Neural cell (in vitro differentiated cells): ENCODE data around the gene ZC3H12D. TPM values are rescaled to one million over a fixed set of nuclear protein-coding genes. Genes with fewer than 3 reads are reported as not detected.

ENCODE experiments used
- H2AFZ ChIP-seq: fragments of 200-600, 300-800 bp; sonication (generic), shearing (Covaris generic); 2 replicates; pipeline ENCODE4 v1.6.0; 2014; ENCODE audit warnings: low read depth, mild to moderate bottlenecking, antibody characterized with exemption, low read length, moderate library complexity
- H3F3A ChIP-seq: fragments of 200-600 bp; shearing (Covaris generic); 2 replicates; pipeline ENCODE4 v1.6.1; 2016; ENCODE audit warnings: mild to moderate bottlenecking, moderate library complexity, mixed read lengths, antibody characterized with exemption, low read length; ENCODE audit not compliant: insufficient read depth, poor library complexity, severe bottlenecking
- H3K27ac ChIP-seq: fragments of 200-600, 300-800 bp; sonication (generic), shearing (Covaris generic); 2 replicates; pipeline ENCODE4 v1.5.1; 2014; ENCODE audit warnings: mild to moderate bottlenecking, low read length, moderate library complexity
- H3K27me3 ChIP-seq: fragments of 300-800, 200-600 bp; sonication (generic), shearing (Covaris generic); 2 replicates; pipeline ENCODE4 v1.6.0; 2014; ENCODE audit warnings: mild to moderate bottlenecking, low read depth, low read length, moderate library complexity; ENCODE audit not compliant: insufficient read depth
- H3K36me3 ChIP-seq: fragments of 300-800, 200-600 bp; sonication (generic), shearing (Covaris generic); 2 replicates; pipeline ENCODE4 v1.5.1; 2014; ENCODE audit warnings: mild to moderate bottlenecking, antibody characterized with exemption, low read length, moderate library complexity; ENCODE audit not compliant: insufficient read depth
- H3K4me2 ChIP-seq: fragments of 300-800, 200-600 bp; sonication (generic), shearing (Covaris generic); 2 replicates; pipeline ENCODE4 v1.6.0; 2014; ENCODE audit warnings: mild to moderate bottlenecking, low read length
- H3K4me3 ChIP-seq: fragments of 300-800, 200-600 bp; sonication (generic), shearing (Covaris generic); 2 replicates; pipeline ENCODE4 v1.5.1; 2014; ENCODE audit warnings: mild to moderate bottlenecking, low read length, moderate library complexity
- H3K79me2 ChIP-seq: fragments of 200-600 bp; shearing (Covaris generic); replicated peaks from 2 replicates; pipeline ENCODE4 v1.6.0; 2014; ENCODE audit warnings: mild to moderate bottlenecking, low read length, moderate library complexity; ENCODE audit not compliant: insufficient read depth
- H3K9ac ChIP-seq: fragments of 300-800, 200-600 bp; sonication (generic), shearing (Covaris generic); 2 replicates; pipeline ENCODE4 v1.6.1; 2016; ENCODE audit warnings: mild to moderate bottlenecking, low read length, mixed read lengths
- H3K9me2 ChIP-seq: fragments of 200-600 bp; shearing (Covaris generic); 2 replicates; pipeline ENCODE4 v1.6.1; 2016; ENCODE audit warnings: mild to moderate bottlenecking, low read length, mixed read lengths; ENCODE audit not compliant: insufficient read depth
- H3K9me3 ChIP-seq: fragments of 200-600, 300-800 bp; sonication (generic), shearing (Covaris generic); 2 replicates; pipeline ENCODE4 v1.6.1; 2016; ENCODE audit warnings: mild to moderate bottlenecking, mixed run types, low read length, moderate library complexity, mixed read lengths
- H4K20me1 ChIP-seq: fragments of 200-600 bp; shearing (Covaris generic); 2 replicates; pipeline ENCODE4 v1.6.1; 2016; ENCODE audit warnings: mild to moderate bottlenecking, mixed run types; ENCODE audit not compliant: insufficient read depth
- EP300 ChIP-seq: fragments of 450-650 bp; conservative IDR thresholded peaks from 2 replicates; pipeline ENCODE4 v1.6.1; 2014; ENCODE audit warnings: antibody characterized with exemption, mild to moderate bottlenecking, moderate library complexity; ENCODE audit not compliant: poor library complexity, severe bottlenecking
- EZH2 ChIP-seq: fragments of 200-600, 300-800 bp; shearing (Covaris generic), sonication (generic); IDR thresholded peaks from 2 replicates; pipeline ENCODE4 v1.6.1; 2014; ENCODE audit warnings: antibody characterized with exemption, low read length, borderline replicate concordance, mild to moderate bottlenecking; ENCODE audit not compliant: insufficient read depth, poor library complexity, severe bottlenecking
- MXI1 ChIP-seq: fragments of 450-650 bp; conservative IDR thresholded peaks from 2 replicates; pipeline ENCODE4 v1.6.1; 2014; ENCODE audit warnings: antibody characterized with exemption, mild to moderate bottlenecking; ENCODE audit not compliant: poor library complexity, severe bottlenecking
- POLR2AphosphoS5 ChIP-seq: IDR thresholded peaks from 2 replicates; pipeline ENCODE4 v1.6.1; 2012
- RAD21 ChIP-seq: fragments of 450-650 bp; conservative IDR thresholded peaks from 2 replicates; pipeline ENCODE4 v1.6.1; 2014; ENCODE audit warnings: antibody characterized with exemption, mild to moderate bottlenecking, moderate library complexity
- REST ChIP-seq: IDR thresholded peaks from 2 replicates; pipeline ENCODE4 v1.6.1; 2012; ENCODE audit warnings: borderline replicate concordance
- SMC3 ChIP-seq: fragments of 450-650 bp; conservative IDR thresholded peaks from 2 replicates; pipeline ENCODE4 v1.6.1; 2014; ENCODE audit warnings: antibody characterized with exemption, mild to moderate bottlenecking, moderate library complexity; ENCODE audit not compliant: poor library complexity
- TAF1 ChIP-seq: IDR thresholded peaks from 2 replicates; pipeline ENCODE4 v1.6.1; 2012; ENCODE audit warnings: low read depth
- polyA plus RNA-seq: library from polyadenylated mRNA; depleted of rRNA; stranded (reverse); fragments of >200 nt; gene quantifications from 2 replicates; pipeline ENCODE4 v1.2.3, GENCODE V29; 2014

The ZC3H12D gene
- polyA plus RNA-seq, 1 donor from 2014 or later = 1.0 TPM

DNA sequence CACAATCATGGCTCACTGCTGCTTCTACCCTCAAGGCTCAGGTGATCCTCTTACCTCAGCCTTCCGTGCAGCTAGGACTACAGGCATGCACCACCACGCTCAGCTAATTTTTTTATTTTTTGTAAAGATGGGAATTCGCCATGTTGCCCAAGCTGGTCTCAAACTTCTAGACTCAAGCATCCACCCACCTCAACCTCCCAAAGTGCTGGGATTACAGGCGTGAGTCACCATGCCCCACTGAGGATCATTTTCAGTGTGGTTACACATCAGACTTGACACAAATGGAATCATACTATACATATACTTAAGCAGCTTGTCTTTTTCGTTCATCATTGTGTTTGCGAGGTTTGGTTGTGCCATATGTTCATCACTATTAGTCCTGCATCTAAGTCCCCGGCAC is 26.6 kb downstream of the ZC3H12D start:
- Histone ChIP-seq H4K20me1 (no peaks in the 10 kb centered on the region), H3K27ac (no peak overlapping the region), H3K9me2 (no peaks in the 10 kb centered on the region), H3K9me3 (no peaks in the 10 kb centered on the region), H3K4me3 (no peak overlapping the region), H3K36me3 (no peaks in the 10 kb centered on the region), H3K79me2 (no peaks in the 10 kb centered on the region), H3F3A (no peaks in the 10 kb centered on the region), H3K4me2 (no peak overlapping the region), H2AFZ (no peak overlapping the region), H3K9ac (no peak overlapping the region), H3K27me3 (no peaks in the 10 kb centered on the region)
- TF ChIP-seq RAD21 (no peak), POLR2AphosphoS5 (no peak), EP300 (no peak), MXI1 (no peak), REST (no peak), SMC3 (no peak), EZH2 (no peak), TAF1 (no peak)

DNA sequence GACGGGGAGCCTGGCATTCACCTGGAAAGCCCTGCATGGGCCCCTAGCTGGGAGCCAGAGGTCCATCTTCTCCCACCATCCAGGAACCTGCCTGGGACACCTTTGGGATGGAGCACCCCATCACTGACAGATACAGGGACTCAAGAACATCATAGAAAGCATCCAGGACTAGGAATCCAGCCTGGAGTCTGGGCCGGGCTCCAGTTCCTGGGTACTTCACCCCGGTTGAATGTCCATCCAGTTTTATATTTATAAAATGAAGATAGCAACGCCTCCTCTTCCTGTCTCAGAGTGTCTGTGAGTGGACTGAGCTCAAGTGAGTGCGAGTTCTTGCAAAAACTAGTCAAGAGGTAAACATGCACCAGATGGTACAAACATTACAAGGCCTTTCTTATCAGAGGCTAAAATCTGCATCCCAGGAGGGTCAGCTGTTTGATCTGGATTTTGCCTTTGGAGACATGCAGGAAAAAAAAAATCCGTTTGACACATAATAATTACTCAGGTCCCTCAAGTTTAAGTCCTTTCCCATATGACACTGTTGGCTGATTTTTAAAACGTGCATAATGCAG is 27.4 kb downstream of the ZC3H12D start:
- Histone ChIP-seq H3K9me3 (no peaks in the 10 kb centered on the region), H3K27me3 (peaks cover 4% of the 10 kb centered on the region), H2AFZ (no peak overlapping the region), H3K4me3 (no peak overlapping the region), H3K36me3 (no peaks in the 10 kb centered on the region), H4K20me1 (no peaks in the 10 kb centered on the region), H3K27ac (no peak overlapping the region), H3F3A (no peaks in the 10 kb centered on the region), H3K9me2 (no peaks in the 10 kb centered on the region), H3K4me2 (no peak overlapping the region), H3K9ac (no peak overlapping the region), H3K79me2 (no peaks in the 10 kb centered on the region)
- TF ChIP-seq REST = no peak
